ENCODE results near the gene SLC44A1.

DNA sequence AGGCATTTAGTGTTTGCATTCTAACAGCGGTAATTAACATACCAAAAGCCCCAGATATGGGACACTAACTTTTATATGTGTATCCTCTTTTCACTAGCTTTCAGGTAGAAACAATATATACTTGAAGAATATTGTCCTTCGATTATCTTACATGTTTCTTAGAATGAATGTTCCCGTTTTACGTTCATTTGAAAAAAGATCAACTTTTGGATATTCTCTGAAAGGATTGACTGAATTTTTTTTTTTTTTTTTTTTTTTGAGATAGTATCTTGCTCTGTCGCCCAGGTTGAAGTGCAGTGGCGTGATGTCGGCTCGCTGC lies 171.2 kb downstream of the SLC44A1 start:
- TF ChIP-seq SUZ12 (IDR thresholded peaks at IDR 0.05; ENCODE audit: extremely low read depth, insufficient read depth, insufficient read length) (no peak), YY1 (IDR thresholded peaks at IDR 0.05; ENCODE audit: insufficient read depth, insufficient read length) (no peak)
